Activated T-cell treated with anti-CD3 and anti-CD28 coated beads, Interleukin-2, amount 50 U/mL, for 72 hours (primary cell): Measurements from ENCODE around the gene CD84. TPM values are rescaled to one million over a fixed set of nuclear protein-coding genes. Genes with fewer than 3 reads are reported as not detected.
"Not testable (repeated sequence)": the region's sequence is repeated elsewhere in the genome, so short reads cannot be mapped to it uniquely, and the experiment has no call there.

ENCODE experiments used
- ATAC-seq, 2 donors: fragments of 150-1000 bp; cut with Tn5 transposase; replicated peaks in 1 of 2; 2 replicates each; pipeline ENCODE4 v1.10.0; 2021; ENCODE audit warnings: moderate library complexity in 2 of 2, mild to moderate bottlenecking in 1 of 2
- DNase-seq, 2 donors: peaks; one replicate each; pipeline ENCODE4 v3.0.0; 2021 to 2022; ENCODE audit warnings: mixed read lengths in 1 of 2
- H3K27ac Mint-ChIP-seq: one replicate; pipeline ENCODE4 v1.8.0; 2022; ENCODE audit warnings: mild to moderate bottlenecking, moderate library complexity, mixed read lengths
- H3K27me3 Mint-ChIP-seq: one replicate; pipeline ENCODE4 v1.8.0; 2022; ENCODE audit warnings: low read depth, mixed read lengths
- H3K36me3 Mint-ChIP-seq, 2 donors: one replicate each; pipeline ENCODE4 v1.8.0; 2022; ENCODE audit warnings: mixed read lengths in 2 of 2, mild to moderate bottlenecking in 1 of 2; ENCODE audit not compliant: insufficient read depth in 2 of 2
- H3K4me1 Mint-ChIP-seq: one replicate; pipeline ENCODE4 v1.8.0; 2022; ENCODE audit warnings: low read depth, mixed read lengths
- H3K4me3 Mint-ChIP-seq, 2 donors: one replicate each; pipeline ENCODE4 v1.8.0; 2022; ENCODE audit warnings: mild to moderate bottlenecking in 2 of 2, mixed read lengths in 2 of 2, moderate library complexity in 2 of 2
- H3K9me3 Mint-ChIP-seq, 2 donors: one replicate each; pipeline ENCODE4 v1.8.0; 2022; ENCODE audit warnings: mixed read lengths in 2 of 2
- total RNA-seq, 2 donors: library from RNA; stranded (reverse); gene quantifications; one replicate each; pipeline ENCODE4 v1.2.3, GENCODE V29; 2022

CD84 gene
- total RNA-seq, 2 donors from 2014 or later: 10.2 to 16.0 TPM

- peaks cover 16 to 17% of the 10 kb centered on the region in 2 donors for H3K9me3 Mint-ChIP-seq
- H3K36me3 Mint-ChIP-seq: peaks cover 24 to 44% of the 10 kb centered on the region in 2 donors
- H3K4me3 Mint-ChIP-seq: peak within 1 kb of the TSS; percentile 77 to 96
- H3K27ac Mint-ChIP-seq: peak within 1 kb of the TSS; percentile 99
- peak; percentile 45 to 58 for DNase-seq
- H3K4me1 Mint-ChIP-seq: peaks cover 68% of the 10 kb centered on the region
- no peaks in the 10 kb centered on the region for H3K27me3 Mint-ChIP-seq
- peak; percentile 50 to 53 for ATAC-seq
Measured at GRCh38 chr1:160522622-160523345, 56.5 kb downstream of the CD84 start, which contains the start of gene SLAMF6. Gene SLAMF6 (minus strand): TSS chr1:160523255. CDS start chr1:160523192, 63 bp downstream.

GRCh38 chr1:160522136-160522535 is 57.2 kb downstream of the CD84 start:
- peaks cover 65% of the 10 kb centered on the region for H3K4me1 Mint-ChIP-seq
- peak overlapping the region; percentile 99 for H3K27ac Mint-ChIP-seq
- no peak for DNase-seq
- H3K4me3 Mint-ChIP-seq: peak overlapping the region; percentile 77 to 96
- H3K36me3 Mint-ChIP-seq: peaks cover 25 to 43% of the 10 kb centered on the region in 2 donors
- H3K27me3 Mint-ChIP-seq: no peaks in the 10 kb centered on the region
- ATAC-seq: no peak
- peaks cover 12 to 14% of the 10 kb centered on the region in 2 donors for H3K9me3 Mint-ChIP-seq

- Mint-ChIP-seq H3K27ac (peak overlapping the region; percentile 99), H3K9me3 (peaks cover 7 to 8% of the 10 kb centered on the region in 2 donors), H3K27me3 (no peaks in the 10 kb centered on the region), H3K4me1 (peaks cover 65% of the 10 kb centered on the region), H3K36me3 (peaks cover 22 to 43% of the 10 kb centered on the region in 2 donors), H3K4me3 (peak overlapping the region; percentile 77 to 96)
- DNase-seq: no peak
- ATAC-seq: no peak
Measured at GRCh38 chr1:160521554-160521953, 57.7 kb downstream of the CD84 start.

GRCh38 chr1:160520999-160521398 is 58.3 kb downstream of the CD84 start:
- Mint-ChIP-seq H3K9me3 (peaks cover 7% of the 10 kb centered on the region in 2 donors), H3K27ac (peak overlapping the region; percentile 99), H3K4me3 (peak overlapping the region; percentile 77 to 96), H3K36me3 (peaks cover 20 to 39% of the 10 kb centered on the region in 2 donors), H3K27me3 (no peaks in the 10 kb centered on the region), H3K4me1 (peaks cover 70% of the 10 kb centered on the region)
- ATAC-seq: no peak
- DNase-seq: no peak

- peaks cover 7% of the 10 kb centered on the region in 2 donors for H3K9me3 Mint-ChIP-seq
- no peak for DNase-seq
- H3K4me1 Mint-ChIP-seq: peaks cover 74% of the 10 kb centered on the region
- H3K4me3 Mint-ChIP-seq: peak overlapping the region; percentile 77 to 96
- H3K27ac Mint-ChIP-seq: peak overlapping the region; percentile 99
- no peaks in the 10 kb centered on the region for H3K27me3 Mint-ChIP-seq
- peaks cover 20 to 37% of the 10 kb centered on the region in 2 donors for H3K36me3 Mint-ChIP-seq
- no peak for ATAC-seq
Measured at GRCh38 chr1:160520582-160520981, 58.7 kb downstream of the CD84 start.

GRCh38 chr1:160519642-160520435 is 59.5 kb downstream of the CD84 start:
- DNase-seq: peak; percentile 42 to 49
- Mint-ChIP-seq H3K27me3 (no peaks in the 10 kb centered on the region), H3K4me3 (peak overlapping the region; percentile 77 to 96), H3K27ac (peak overlapping the region; percentile 99), H3K4me1 (peaks cover 81% of the 10 kb centered on the region), H3K9me3 (peaks cover 4 to 6% of the 10 kb centered on the region in 2 donors), H3K36me3 (peaks cover 15 to 33% of the 10 kb centered on the region in 2 donors)
- ATAC-seq: peak; percentile 82 to 84

- H3K9me3 Mint-ChIP-seq: peaks cover 7 to 11% of the 10 kb centered on the region in 2 donors
- H3K27me3 Mint-ChIP-seq, DNase-seq, ATAC-seq: not testable (repeated sequence)
- peaks cover 21 to 44% of the 10 kb centered on the region in 2 donors for H3K36me3 Mint-ChIP-seq
- peak overlapping the region; percentile 48 for H3K27ac Mint-ChIP-seq
- H3K4me3 Mint-ChIP-seq: peak overlapping the region in 1 of 2 donors; percentile 46
- peaks cover 94% of the 10 kb centered on the region for H3K4me1 Mint-ChIP-seq
Measured at GRCh38 chr1:160517519-160517918, 61.8 kb downstream of the CD84 start.

GRCh38 chr1:160515908-160516307 is 63.4 kb downstream of the CD84 start:
- Mint-ChIP-seq H3K4me1 (peaks cover 82% of the 10 kb centered on the region), H3K4me3 (peak overlapping the region; percentile 72 to 76), H3K9me3 (peaks cover 7 to 11% of the 10 kb centered on the region in 2 donors), H3K27ac (peak overlapping the region; percentile 82), H3K36me3 (peaks cover 21 to 48% of the 10 kb centered on the region in 2 donors)
- ATAC-seq, H3K27me3 Mint-ChIP-seq, DNase-seq: not testable (repeated sequence)

- no peak overlapping the region for H3K4me3 Mint-ChIP-seq
- peaks cover 44% of the 10 kb centered on the region for H3K4me1 Mint-ChIP-seq
- no peaks in the 10 kb centered on the region for H3K27me3 Mint-ChIP-seq
- H3K27ac Mint-ChIP-seq: peak overlapping the region; percentile 74
- ATAC-seq (no peak), DNase-seq (no peak)
- H3K36me3 Mint-ChIP-seq: peaks cover 50 to 84% of the 10 kb centered on the region in 2 donors
- H3K9me3 Mint-ChIP-seq: peaks cover 18 to 21% of the 10 kb centered on the region in 2 donors
Measured at GRCh38 chr1:160504651-160505050, 74.6 kb downstream of the CD84 start.

- H3K9me3 Mint-ChIP-seq: peaks cover 16 to 25% of the 10 kb centered on the region in 2 donors
- peaks cover 42 to 86% of the 10 kb centered on the region in 2 donors for H3K36me3 Mint-ChIP-seq
- H3K4me3 Mint-ChIP-seq: no peak overlapping the region
- no peak for ATAC-seq
- H3K4me1 Mint-ChIP-seq: peaks cover 46% of the 10 kb centered on the region
- peak overlapping the region; percentile 74 for H3K27ac Mint-ChIP-seq
- DNase-seq: no peak
- H3K27me3 Mint-ChIP-seq: no peaks in the 10 kb centered on the region
Measured at GRCh38 chr1:160503087-160503486, 76.2 kb downstream of the CD84 start.

- Mint-ChIP-seq H3K36me3 (peaks cover 25 to 66% of the 10 kb centered on the region in 2 donors), H3K4me3 (no peak overlapping the region)
Measured at GRCh38 chr1:160500321-160500990, 78.8 kb downstream of the CD84 start.

GRCh38 chr1:160499631-160500030 is 79.7 kb downstream of the CD84 start:
- Mint-ChIP-seq H3K27me3 (no peaks in the 10 kb centered on the region), H3K4me1 (peaks cover 64% of the 10 kb centered on the region), H3K36me3 (peaks cover 24 to 67% of the 10 kb centered on the region in 2 donors), H3K27ac (peak overlapping the region; percentile 72), H3K9me3 (peaks cover 5 to 10% of the 10 kb centered on the region in 2 donors), H3K4me3 (no peak overlapping the region)
- ATAC-seq (no peak), DNase-seq (no peak)

More at GRCh38 chr1:160500321-160500990, 78.8 kb downstream of the CD84 start:
- DNase-seq (no peak), ATAC-seq (no peak)
- Mint-ChIP-seq H3K27ac (no peak overlapping the region), H3K4me1 (peaks cover 62% of the 10 kb centered on the region), H3K9me3 (peaks cover 5 to 10% of the 10 kb centered on the region in 2 donors), H3K27me3 (no peaks in the 10 kb centered on the region)
